NCI-H345 treated with DMSO at 0.1 percent for 48 hours (cell line): ENCODE measurements around the gene ACADL.

ENCODE experiments used
- DNase-seq: peaks from one replicate; lab custom pipeline; 2025; ENCODE audit not compliant: unreplicated experiment; lab: John Stamatoyannopoulos, UW

ACADL gene

DNA sequence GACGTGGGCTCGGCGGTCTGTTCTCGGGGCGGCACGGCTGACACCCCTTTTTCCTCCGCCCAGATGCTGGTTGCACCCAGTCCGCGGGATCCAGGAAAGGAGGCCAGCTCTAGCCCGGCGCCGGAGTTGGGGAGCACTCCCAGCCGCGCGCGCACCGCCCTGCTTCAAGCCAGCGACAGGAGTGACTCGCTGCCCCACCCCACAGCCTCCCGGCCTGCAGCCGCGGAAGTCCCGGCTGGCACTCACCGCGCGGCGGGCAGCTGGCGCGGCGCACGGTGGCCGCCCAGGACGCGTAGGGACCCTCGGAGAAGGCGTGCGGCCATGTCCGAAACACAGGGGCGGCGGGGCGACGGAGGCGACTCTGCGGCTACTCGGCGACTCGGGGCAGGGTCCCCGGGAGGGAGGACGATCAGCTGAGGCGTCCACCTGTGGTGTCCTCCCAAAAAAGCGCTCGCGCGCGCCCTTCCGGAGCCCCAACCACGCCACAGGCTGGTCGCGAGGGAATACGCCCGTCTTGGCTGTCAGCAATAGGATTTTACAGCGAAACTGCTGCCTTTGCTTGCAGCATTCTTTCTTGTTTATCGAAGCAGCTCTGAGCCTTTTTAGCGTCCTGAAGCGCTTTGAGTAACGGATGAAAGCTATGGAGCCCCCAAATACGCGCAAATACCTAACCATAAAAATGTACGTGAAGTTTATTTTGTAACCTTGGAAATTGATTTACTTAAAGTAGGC is at the start of gene ACADL:
TSS of gene ACADL (minus strand) at position 507 of the 732 bp plus-strand sequence. CDS start at position 323, 184 bp downstream.
- DNase-seq, result no peak

DNA sequence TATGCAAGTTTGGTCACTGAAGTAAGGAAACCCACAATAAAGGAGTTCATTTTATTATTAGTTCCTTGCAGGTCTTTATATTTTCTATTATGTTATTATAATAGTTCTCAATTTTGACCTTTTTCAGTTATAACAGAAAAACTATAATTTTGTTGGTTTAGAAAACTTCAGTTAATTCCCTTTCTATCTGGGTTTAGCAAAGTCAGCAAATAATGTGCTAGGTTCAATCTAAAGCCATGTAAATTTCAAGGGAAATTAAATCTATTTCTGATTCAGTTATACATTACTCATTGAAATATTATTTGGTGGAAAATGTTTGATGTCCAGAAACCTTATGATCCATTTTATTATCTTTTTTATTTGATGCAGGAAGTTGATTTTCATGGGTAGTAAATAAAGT is 46.1 kb upstream of the ACADL start:
- no peak for DNase-seq

DNA sequence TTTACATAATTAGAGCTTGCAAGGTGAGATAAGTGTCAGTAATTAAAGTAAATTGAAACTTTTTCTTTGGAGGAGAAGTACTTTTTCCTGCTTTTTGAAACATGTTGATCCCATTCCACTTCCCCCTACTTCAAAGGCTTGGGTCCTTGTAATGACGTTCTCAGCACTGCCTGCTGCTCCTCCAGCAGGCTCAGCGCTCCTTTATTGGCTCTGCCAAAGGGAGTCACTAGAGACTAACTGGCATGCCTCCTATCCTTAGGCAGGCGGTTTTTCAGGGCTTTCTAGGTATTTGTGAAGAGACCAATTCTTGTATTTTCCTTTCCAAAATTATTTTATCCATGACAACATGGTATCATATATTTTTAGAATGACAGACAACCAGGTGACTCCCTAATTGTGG is 43.9 kb upstream of the ACADL start:
- no peak for DNase-seq

DNA sequence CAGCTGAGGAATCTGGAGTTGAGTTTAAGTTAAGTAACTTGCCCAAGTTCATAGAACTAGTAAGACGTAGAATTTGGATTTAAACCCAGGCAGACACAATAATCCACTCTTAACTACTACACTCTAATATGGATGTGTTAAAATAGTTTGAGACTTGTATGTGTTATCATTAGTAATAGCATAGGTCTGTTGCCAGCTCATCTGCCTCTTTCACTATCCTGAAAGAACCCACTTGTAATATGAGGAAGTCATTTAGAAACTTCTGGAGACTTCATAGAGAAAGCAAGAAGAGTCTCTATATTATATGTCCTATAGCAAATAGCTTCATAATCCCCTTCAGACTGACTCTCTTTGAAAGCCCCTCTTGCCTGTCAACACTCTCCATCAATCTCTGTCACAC is 43.0 kb upstream of the ACADL start:
- no peak for DNase-seq

DNA sequence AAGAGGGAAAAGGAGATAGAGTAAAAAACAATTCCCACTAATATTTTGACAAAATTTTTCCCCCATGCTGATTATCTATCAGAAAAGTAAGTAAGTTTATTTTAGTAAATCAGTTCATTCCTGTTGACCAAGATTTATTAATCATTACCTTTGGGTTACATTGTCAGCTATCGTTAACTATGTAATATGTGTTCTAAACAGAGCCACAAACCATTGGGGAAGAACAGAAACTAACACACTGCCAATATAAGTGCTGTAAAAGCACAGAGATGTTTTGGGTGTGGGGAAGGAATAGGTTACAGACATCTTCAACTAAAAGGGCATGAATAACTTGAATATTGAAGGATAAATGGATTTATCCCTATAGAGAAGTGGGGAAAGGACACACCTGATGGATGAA is 42.5 kb upstream of the ACADL start:
- no peak for DNase-seq

DNA sequence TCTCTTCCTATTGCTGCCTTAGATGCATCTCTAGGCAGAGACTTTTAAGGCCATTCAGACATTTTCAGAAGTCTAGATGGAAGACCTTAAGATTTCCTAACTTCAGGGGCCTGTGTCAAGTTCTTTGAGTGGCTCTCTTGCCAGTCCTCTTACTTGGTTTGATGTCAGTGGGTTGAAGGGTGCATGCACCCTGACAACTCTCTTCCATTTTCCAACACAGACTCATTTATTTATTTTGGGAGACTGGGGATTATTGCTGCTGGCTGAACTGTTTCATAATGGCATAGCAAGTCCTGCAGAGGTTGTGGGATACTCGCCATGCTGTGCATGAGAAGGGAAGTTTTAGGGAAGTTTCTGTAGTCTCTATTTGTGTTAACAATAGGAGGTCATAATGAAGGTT is 39.0 kb upstream of the ACADL start:
- DNase-seq, result no peak

DNA sequence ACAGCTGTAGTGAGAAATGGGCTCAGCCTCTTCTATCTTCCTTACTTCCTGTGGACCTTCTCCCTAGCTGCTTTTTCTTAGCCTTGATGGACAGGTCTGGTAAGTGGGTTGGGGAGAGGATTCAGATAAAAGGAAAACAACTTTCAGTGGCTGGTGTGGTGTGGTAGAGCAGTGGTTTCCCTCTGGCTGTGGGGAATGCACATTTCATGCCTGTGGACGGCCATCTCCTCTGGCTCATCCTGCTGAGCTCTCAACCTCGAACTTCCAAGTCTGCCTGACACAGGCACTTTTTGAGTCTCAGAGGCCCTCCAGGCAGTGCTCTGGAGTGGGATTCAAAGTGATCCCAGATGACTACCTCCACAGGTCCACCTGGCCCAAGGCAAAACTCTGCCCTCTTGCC is 38.6 kb upstream of the ACADL start:
- DNase-seq, result no peak

DNA sequence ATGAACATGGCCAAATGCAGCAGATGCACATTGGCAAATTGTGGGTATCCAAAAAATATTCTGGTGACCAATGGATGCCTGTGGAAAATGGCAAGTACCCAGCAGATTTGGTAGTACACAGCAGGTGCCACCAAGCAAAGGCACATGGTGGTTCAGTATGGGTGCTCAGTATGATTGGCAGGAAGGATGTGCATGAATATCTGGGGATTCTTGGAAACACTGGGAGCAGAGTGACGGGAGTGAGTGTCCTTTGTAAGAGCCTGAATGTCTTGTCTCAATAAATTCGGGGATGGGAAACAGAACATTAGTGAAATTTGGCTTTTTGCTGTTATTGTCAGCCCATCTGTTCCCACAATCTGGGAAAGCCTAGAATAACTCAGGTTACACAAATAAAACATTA is 36.8 kb upstream of the ACADL start:
- no peak for DNase-seq

DNA sequence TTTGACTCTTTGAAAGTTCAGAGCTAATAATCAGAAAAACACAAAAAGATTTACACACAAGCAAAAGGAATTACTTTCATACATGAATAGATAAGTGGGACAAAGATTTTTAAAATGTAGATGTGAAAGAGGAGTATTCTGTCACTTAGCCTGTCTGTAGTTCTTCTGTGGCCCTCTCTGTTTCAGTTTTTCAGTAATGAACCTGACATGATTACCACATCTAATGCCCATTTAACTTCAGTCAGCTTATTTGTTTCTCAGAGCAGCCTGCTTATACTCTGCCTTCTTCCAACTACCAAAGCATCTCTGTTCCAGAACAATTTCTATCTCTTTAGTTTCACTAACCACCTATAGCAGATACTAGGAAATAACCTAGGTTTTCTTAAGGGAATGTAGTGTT is 34.4 kb upstream of the ACADL start:
- no peak for DNase-seq

DNA sequence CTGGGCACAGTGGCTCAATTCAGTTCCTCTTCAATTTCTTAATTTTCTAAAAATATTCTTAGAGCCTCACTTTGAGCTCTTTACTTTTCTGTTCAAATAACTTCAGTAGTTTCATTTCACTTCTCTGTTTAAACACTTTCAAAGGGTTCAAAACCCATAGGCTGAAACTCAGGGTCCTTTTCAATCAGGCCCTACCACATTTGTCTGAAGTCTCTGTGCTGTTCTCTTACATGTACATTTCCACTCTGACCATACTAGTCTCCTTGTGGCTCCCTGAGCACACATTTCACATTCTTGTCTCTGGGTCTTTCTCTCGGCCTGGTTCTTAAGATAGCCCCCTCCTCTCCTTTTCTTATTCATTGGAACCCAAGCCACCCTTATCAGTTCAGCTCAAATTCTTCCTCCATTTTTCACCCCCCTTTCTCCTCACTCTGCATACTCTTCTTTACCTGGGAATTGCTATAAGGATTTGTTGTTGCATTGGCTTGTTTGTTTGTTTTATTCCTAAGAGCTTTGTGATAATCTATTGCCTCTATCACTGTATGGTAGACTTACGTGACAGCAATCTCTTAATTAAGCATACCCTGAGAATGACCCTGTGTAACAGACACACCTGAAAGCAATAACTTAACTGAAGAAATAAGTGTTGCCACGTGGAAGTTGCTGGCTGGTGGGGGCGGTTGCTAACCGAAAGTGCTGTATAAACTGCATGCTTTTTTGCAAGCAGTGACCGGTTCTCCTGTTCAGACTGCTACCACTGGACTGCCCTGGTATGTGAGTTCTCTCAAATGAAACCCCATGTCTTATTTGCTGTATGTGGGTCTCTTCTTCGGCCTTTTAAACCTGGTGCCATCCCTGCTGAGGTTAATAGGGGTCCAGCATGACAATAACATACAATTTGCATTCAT is 27.7 kb upstream of the ACADL start:
- DNase-seq, result no peak

DNA sequence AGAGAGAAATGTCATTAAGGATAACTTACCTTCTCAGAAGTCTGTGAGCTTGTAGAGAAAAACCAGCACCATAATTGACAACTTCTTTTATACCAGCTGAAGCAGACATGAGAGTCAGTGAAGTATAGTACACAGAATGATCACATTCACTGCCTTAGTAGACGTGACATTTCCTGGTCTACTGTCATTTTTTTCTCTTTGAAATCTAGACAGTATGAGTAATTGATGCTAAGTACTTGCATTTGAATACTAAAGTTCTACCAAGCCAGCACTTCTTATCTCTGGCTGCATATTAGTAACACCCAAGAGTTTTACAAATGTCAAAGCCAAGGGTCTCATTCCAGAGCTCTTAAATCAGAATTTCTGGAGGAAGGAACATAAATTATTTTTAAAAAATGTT is 25.4 kb upstream of the ACADL start:
- DNase-seq, result no peak

DNA sequence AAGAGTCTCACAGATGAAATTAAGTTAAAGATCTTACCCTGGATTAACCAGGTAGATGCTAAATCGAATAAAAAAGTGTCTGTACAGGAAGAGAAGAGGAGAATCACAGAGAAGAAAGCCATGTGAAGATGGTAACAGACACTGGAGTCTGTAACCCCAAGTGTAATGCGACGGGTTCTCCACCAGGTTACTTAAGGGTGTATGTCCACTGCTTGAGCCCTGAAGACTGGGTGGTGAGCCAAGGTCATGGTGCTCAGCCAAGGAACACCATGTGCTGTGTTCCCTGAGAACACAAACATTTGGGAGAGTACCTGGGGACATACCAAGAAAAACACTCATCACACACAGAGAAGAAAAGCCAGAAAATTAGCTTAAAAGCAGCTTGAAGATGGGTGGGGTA is 8.2 kb upstream of the ACADL start:
- no peak for DNase-seq

DNA sequence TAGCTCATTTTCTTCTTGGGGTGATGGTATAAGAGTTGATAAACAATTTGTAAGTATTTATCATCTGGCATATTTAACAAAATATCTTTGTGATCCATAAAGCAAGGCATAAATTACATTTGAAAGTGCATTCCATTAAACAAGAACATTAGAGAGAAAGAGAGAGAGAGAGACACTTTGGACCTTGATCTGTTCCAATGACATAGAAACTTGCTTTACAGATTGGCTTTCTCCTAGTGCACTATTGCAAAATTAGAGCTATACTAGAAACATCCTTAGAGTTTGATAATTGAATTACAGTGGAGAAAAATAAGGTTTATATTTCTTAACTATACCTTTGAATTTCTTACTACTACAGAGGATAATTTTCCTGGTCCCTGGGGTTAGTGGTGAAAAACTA is 5.7 kb upstream of the ACADL start:
- no peak for DNase-seq

DNA sequence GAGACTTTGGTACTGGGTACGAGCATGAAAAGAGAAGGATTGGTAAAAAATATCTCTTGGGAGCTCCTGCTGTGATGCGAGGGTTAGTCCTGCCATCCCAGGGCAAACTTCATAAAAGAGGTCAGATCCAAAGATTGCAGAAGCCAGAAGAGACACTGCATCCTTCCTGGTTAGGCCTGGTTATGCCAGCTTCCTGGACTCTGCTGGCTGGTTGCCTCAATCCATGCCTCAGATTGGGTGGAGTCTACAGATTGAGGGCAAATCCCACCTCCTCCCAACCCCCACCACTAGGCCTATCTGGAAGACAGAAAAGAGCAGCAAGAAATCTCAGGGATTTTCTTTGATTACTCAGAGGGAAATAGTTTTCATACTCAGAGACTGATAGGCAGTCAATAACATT is 5.3 kb upstream of the ACADL start:
- no peak for DNase-seq

DNA sequence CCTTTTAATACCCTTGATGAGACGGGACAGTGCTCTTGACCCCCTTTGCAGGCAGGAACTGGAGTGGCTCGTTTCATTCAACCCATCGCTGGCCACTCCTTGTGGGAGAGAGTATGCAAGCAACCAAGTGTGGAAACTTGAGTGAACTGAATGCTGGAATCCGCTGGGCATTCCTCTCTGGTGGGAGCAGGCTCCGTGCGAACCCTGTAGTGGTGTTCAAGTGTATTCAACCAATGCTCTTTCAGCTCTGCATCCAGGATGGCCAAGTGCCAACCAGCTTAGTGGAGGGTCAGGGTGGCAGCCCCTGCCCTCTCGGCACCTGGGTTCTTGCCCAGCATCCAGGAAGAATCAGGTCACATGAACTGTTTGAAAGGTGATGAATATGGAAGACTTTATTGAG is 3.3 kb upstream of the ACADL start:
- no peak for DNase-seq

DNA sequence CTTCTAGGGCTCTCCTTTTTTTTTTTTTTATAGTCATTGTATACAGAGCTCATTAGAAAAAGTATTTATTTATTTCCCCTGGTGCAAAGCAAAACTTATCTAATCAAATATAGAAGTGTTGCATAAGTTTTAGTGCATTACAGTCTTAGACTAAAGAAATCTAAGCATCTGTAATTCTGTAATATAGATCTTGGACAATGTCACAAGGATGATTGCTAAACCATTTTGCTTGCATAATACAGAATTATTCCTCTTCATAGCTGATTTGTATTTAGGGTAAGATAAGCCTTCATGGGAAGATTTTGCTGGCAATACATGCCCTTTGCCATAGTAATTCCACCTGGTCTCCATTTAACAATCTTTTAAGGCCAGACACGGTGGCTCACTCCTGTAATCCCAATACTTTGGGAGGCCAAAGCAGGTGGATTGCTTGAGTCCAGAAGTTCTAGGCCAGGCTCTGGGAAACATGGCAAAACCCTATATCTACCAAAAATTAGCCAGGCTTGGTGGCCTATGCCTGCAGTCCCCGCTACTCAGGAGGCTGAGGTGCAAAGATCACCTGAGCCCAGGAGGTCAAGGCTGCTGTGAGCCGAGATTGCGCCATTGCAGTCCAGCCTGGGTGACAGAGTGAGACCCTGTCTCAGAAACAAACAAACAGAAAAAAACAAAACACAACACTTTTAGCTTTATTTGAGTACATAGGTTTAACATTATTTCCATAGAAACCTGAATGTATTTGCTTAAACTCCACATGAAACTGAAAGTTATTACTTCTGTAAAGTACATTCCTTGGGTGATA is 2.2 kb upstream of the ACADL start:
- no peak for DNase-seq

DNA sequence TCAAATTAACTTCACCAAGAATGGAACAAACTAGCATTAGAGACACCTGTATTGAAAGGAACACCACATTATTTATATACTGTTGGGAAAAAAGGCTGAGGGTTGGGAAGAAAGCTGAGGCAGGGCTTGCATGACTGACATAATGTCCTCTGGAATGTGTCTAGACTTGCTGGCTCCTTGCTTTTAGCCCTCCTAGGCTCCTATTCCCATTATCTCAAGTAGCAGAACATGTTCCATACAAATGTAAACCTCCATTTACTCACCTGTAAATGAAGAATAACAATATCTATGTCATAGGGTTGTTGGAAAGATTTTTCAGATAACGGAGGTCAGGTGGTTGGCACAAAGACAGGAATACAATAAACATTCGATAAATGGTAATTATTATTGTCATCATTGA is 976 bp upstream of the ACADL start:
- DNase-seq, result no peak

DNA sequence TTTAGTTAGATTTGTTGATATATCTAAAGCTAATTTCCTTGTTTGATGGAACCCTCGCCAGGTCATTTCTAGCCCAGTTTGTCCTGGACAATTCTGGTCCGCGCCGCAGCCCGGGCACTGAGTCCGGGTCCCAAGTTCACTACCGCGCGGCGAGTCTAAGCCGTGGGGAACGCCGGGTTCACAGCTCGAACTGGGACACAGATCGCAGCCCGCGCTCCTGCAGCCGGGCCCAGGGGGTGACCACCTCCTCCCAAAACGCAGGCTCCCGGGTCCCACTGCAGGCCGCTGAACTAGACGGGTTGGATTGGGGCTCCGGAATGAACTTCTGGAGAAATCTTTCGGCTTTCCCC is 681 bp downstream of the ACADL start:
- no peak for DNase-seq

DNA sequence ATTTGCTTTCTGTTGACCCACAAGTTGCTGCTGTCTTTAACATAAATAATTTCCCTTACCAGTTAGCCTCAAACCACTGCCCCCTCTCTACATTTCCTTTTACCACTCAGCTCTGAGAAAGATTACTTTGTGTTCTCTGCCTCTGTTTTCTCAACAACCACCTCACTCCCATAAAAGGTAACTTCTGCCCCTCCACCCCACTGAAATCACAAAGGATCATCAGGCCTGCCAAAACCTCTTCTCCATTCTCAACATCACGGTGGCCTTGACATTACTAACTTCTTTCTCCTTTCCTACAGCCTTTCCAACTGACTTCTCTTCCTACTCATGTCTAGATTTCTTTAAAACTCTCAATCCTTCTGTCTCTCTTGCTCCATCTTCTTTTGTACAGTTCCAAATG is 10.1 kb downstream of the ACADL start:
- no peak for DNase-seq

DNA sequence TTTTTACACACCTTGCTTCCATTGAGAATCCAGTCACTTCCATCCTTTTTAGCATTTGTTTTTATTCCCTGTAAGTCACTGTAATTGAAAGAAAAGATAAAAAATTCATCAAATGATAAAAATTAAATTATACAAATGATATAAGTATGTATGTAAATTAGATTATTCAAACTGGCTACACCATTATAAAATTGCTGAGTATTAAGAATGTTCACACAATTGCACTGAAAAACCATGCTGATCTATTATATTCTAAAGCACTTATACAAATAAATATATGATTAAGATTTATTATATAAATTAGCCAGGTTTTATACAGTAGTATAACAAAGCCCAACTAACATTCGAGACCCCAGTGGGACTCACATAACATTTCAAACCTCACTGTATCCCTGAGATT is 15.1 kb downstream of the ACADL start:
- no peak for DNase-seq

DNA sequence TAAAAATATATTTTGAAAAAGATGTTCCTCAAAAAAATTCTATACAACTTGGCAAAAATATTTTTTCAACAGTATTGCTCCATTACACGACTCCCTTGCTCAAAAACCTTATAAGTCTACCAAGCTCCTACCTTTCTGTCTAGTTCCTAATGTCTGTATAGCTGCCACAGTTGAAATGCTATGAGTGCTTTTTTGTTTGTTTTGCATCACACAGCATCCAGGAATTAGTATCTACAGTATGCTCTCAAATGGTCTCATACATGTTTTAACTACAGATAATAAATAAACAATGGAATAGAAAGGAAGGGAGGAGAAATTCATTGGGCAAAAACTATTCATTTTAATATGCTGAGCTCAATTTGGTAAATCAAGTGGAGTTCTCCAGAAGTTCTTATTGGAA is 17.3 kb downstream of the ACADL start:
- DNase-seq, result no peak

DNA sequence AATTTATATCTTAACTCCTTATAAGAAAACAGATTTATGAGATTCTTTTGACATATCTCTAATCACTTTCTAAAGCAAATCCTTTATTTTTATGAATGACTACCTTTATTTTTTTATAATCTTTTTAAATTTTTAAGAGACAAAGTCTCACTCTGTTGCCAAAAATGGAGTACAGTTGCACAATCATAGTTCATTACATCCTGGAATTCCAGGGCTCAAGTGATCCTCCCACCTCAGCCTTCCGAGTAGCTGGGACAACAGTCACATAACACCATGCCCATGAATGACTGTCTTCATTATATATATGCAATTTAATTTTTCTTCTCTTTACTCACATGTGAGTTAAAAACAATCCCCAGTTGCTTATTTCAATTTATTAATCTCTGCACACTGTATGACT is 21.7 kb downstream of the ACADL start:
- DNase-seq, result no peak
